Right ventricle myocardium superior (tissue), 1 donor: ENCODE results near the gene PTPRE. TPM values are rescaled to one million over a fixed set of nuclear protein-coding genes. Genes with fewer than 3 reads are reported as not detected.
A peak's percentile ranks its signal among the peaks of the same experiment; 100 is the strongest.
"Not testable (repeated sequence)": the region's sequence is repeated elsewhere in the genome, so short reads cannot be mapped to it uniquely, and the experiment has no call there.

Experiments
- ATAC-seq: fragments of 200-7000 bp; cut with Tn5 transposase; one replicate; pipeline ENCODE4 v1.9.1; 2020; ENCODE audit warnings: mild to moderate bottlenecking; ENCODE audit not compliant: poor library complexity
- DNase-seq: peaks from one replicate; pipeline ENCODE4 v3.0.0-alpha.2; 2020
- intact Hi-C: fragments of 100-400 bp; cut with DNase I; formaldehyde crosslinking; loops from one replicate; pipeline ENCODE4 v1.11.2; 2022
- total RNA-seq: library from RNA; stranded (reverse); fragmentation: NEBNext Ultra II Directional; extraction: Animal tissue kit (Norgen Biotek cat#: 25700); gene quantifications from one replicate; pipeline ENCODE4 v1.2.1, GENCODE V29; 2021
- donor health status: DM: no; HTN: yes; CAD: no; lungs with severe emphysema.

PTPRE gene
- total RNA-seq, 1 donor from 2014 or later: 16.0 TPM

DNA sequence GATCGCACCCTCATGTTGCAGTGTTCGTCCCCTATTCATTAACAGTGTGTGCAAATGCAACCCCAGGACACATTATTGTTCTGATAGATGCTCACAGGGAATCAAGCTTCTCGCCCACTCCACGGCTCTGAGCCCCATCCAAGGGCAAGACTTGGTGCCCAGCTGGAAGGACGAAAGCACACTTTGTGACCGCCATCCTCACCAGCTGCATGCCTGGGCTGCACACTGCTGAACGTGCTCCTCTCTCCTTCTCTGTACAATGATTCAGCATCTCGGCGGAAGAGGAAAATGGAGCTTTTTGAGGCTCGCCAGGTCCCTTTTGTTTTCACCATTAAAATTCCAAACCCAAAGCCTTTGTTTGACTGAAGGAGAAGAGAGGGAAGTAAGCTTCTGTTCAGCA is 177.5 kb downstream of the PTPRE start:
- ATAC-seq (no peak), DNase-seq (no peak)
- intact Hi-C loops: no loop called here

DNA sequence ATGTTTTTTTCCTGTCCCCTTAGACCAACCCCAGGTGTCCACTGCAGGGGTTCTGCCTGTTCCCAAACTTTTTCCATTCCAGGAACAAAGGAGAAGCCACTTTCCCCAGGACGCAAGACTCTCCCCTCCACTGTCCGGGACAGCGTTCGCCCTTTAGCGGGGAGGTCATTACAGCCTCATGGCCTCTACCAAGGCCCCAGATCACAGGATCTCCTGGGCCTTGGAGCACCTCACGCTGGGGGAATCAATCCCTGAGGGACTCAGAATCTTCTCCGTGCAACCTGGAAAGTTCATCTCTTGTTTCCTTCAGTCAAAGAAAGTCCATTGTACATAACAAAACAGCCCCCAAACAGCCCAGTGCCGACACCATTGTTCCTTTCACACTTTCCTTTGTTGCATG is 178.1 kb downstream of the PTPRE start:
- DNase-seq: no peak
- intact Hi-C loops: no loop called here
- no peak for ATAC-seq

DNA sequence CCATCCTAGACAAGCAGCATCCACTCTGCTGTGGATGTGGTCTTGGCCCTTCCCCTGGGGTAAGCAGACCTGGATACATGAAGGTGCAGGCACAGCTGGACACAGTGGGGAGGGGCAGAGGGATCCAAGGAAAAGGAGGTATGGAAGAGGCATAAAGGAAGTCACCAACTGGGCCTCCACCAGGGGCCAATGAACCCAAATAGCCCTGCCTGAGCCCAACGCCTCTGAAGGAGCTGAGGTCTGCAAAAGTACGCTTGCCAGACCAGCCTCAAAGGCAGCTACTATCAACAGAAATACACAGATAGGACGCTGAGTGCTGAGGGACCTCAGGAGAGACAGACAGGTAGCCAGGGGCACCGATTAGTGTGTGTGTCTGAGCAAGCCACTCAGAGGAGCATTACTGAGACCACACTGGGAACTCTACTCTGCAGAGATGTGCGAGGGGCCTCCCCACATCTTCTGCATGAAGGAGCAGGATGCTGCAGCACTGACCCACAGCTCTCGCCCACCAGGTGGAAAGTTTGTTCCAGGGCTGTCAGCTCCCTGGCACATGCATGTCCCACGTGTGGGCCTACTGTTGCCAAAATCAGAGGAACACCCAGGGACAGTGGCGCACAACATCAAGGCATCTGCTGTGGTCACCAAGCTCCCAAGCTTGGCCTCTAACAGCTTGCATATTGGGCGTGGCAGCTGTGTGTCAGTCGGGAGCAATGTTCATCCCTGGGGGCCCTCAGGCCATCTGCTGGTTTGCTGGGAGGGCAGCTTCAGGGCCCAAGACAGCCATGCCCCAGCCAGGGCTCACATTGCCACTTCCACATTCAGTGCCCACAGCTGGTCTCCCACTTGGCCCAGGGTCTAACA is 179.3 kb downstream of the PTPRE start:
- ATAC-seq: peak; percentile 12
- intact Hi-C loops: no loop called here
- no peak for DNase-seq

DNA sequence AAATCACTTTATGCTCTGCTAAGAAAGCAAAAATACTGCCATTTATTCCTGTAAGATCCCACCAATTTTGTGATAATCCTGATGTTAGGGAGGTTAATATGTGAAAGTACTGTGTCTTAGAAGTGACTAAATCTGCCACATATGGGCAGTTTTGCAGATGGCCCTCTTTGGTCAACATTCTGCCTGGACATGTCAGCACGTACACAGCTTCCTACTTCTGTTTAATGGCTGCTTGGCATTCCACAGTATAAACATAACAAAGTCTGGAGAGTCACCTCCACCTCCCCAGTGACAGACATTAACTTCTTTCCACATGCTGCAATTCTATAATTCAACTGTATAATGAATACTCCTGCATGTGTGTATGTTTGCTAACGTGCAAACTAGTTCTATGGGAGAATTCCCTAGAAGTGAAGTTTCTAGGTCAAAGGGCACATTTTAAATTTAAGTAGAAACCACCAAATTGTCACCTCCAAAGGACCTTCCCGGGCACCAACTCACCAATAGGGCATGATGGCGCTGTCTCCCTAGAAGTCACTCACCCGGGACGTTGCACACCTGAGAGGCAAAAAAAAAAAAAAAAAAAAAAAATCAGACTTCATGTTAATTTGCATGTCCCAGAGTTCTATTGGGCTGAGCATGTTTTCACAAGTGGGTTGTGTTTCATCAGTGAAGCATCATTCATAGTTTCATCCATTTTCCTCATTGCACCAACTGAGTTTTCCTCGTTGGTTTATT is 180.4 kb downstream of the PTPRE start:
- intact Hi-C loops: no loop called here
- ATAC-seq: no peak
- no peak for DNase-seq

DNA sequence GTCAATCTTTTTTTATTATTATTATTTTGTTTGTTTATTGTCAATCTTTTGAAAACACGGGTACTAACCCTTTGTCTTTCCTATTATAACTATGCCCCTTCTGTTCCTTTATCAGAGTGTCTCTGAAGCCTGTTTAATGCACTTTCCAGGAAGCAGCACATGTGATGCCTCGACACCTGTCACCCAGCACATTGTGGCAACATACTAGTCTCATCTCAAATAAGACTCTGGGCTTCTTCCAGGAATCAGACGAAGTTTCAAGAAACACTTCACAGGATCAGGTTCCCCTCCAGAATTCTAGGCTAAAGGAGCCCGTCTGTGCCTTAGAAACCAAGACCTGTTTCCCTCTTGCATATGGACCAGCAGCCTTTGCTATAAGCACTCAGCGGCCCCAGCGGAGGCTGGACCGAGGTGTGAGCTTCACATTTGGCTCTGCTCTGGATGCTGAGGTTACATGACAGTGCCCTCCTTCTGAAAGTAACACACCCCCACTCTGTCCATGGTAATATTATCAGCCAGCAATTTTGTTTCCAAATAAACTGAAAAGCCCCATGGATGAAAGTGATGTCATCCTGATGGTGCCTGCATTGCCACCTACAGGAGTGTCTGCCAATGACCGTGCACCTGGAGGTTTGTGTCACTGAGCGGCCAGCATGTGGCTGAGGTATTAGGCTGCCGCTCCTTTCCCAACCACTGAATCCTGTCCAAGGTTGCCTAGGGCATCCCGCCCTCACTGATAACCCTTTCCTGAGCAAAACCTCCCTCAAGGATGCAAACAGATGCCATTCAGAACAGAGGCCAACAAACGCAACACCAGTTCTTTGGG is 181.2 kb downstream of the PTPRE start:
- DNase-seq: no peak
- intact Hi-C loops: no loop called here
- no peak for ATAC-seq

DNA sequence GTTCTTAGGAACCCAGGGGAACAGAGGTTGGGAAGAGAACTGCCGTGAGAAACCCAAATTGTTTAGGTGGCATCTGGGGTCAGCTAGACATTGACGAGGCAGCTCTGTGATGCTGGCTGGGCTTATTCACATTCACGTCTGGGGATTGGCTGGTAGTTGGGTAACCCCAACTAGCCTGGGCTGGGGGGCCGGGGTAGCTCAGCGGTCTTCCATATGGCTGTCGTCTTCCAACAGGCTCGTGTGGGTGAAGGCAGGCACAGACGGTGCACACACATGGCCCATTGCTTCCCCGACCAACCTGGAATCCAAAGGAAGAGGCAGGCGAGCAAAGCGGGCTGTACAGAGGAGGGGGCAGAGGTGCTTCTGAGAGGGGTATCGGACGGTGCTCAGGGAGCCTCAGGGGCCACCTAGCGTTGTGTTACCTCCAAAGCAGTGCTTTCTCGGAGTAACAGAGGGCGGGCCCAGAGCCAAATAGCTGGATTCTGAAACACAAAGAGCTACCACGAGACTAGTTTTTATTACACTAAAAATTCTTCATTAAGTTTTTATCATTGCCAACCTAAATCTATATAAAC is 184.8 kb downstream of the PTPRE start:
- DNase-seq (no peak), ATAC-seq (no peak)
- intact Hi-C loops: no loop called here

DNA sequence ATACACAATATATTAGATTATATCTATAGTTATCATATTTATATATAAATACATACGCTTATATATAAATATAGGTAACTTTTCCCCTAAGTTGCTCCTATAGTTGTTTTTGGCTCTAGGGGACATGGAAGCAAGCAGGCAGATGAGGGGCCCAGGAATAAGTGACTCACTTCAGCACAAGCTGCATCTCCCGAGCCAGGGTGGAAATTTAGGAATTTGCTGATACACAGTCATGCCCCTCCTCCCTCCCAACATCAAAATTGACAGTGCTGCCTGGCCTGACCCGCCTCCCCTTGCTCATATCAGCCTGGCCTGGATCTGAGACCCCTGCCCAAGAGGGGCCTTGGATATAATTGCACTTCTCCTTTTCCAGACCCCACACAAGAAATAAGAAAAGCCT is 185.6 kb downstream of the PTPRE start:
- ATAC-seq (no peak), DNase-seq (no peak)
- intact Hi-C loops: no loop called here

DNA sequence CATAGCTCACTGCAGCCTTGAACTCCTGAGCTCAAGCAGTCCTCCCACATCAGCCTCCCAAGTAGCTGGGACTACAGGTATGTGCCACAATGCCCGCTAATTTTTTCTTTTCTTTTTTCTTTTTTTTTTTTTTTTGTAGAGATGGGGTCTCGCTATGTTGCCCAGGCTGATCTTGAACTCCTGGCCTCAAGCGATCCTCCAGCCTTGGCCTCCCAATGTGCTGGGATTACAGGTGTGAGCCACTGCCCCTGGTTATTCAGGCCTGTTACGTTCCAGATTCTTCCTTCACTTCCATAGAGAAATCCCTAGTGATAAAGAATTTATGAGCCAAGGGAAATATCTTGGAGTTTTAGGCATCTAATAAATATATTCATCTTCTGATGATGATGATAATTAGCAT is 187.7 kb downstream of the PTPRE start:
- intact Hi-C loops, ATAC-seq, DNase-seq: not testable (repeated sequence)

DNA sequence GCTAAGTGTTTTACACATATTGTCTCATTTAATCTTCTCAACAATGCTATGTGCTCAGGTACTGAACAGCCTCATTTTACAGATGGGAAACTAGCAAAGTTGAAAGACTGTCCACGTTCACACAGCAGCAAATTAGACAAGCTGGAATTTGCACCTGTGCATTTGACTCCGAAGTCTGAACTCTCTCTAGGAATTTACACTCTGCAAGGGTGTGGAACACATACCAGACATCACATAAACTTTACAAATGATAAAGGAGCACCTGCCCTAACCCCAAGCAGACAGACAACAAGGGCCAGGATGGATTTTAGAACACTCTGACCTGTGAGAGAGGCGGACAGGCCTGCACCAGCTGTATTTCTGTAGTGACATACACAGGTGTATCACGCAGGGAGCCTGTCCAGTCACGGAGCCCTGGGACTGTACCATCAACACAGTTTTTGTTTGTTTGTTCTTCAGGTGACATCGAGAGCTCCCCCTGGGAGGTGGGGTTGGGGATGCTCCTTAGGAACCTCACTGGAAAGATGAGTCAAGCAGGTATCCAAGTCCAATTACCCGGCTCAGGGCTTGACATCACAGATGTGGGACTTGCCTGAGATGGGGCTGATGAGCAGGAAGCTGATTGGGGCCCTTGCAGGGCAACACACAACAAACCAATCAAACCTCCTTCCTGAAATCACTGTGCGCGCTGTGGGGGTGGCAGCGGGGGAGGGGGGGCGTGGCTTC is 188.3 kb downstream of the PTPRE start:
- intact Hi-C loops: no loop called here
- no peak for DNase-seq
- no peak for ATAC-seq

DNA sequence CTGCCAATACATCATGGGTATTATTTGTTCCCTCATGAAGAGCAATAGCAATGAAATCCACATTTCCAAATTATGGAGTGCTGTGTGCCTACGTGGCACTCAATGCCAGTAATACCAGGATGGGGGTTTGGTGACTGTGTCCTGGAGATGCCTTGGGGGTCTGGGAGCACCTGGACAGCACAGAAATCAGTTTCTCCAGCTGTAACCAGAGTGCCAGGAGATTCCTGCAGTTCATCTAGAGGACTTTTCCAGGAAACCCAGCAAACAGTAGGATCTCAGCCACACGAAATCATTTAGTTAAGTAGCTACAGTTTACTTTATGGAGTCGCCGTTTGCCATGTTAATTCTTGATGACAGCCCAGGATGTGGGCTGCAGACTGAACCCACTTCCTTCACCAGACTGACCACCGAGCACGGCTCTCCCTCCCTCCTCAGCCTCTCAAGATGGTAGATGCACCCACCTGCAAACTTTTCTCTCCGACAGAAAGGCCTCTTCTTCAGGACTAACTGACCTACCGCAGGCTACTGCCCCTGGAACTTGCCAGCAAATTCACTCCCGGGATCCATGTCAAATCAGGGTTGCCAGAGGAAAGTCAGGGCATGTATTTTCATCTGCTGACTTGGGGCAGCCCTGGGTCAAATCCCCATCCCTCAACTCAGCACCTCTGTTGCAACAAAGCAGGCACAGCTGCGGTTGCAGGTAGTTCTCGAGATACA is 189.0 kb downstream of the PTPRE start:
- ATAC-seq (no peak), DNase-seq (no peak)
- intact Hi-C loops: no loop called here

DNA sequence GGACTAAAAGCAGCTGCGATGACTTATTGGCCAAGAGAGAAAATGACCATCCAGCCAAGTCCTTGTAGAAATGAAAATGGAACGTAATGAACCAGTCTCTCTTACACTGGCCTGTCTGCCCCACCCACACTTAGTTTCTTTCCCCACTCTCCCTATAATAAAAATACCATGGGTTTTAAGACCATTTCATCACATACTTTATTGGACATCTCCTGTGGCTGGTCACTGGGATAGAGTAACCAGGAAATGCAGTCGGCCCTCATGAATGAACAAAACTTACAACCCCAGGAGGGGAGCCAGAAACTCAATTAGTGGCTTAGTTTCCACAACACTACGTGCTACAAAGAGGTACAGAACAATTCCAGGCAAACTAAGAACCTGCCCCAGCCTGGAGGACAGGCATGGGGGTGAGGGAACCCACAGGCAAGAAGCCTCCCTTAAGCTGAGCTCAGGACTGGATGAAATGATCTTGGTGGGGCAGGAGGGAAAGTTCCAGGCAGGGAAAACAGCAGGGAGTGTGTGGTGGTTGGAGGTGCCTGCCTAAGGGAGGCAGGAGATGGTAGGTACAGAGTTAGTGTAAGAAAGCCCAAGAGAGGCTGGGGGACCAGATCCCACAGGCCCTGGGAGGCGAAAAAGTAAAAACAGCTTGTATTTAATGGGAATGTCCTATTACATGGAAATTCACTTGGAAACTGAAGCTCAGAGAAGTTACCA is 189.7 kb downstream of the PTPRE start:
- DNase-seq (no peak), ATAC-seq (no peak)
- intact Hi-C loops: no loop called here

DNA sequence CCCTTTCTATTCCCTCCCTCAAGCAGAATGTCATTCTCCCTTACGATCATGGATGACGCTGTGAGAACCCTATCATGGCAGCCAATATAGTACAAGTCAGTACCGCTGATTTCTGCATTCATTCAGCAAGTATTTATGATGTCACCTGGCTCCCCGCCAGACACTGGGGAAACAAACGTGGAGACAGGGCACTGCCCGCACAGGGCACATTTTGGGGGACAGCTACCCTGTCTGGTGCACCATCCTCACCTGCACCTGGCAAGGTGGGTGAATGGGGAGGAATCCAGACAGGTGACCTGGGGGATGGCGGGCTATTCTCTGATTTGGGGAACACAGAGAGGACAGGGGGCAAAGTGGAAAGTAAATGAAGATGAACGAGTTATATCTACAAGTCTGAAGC is 190.9 kb downstream of the PTPRE start:
- intact Hi-C loops: no loop called here
- ATAC-seq (no peak), DNase-seq (no peak)

DNA sequence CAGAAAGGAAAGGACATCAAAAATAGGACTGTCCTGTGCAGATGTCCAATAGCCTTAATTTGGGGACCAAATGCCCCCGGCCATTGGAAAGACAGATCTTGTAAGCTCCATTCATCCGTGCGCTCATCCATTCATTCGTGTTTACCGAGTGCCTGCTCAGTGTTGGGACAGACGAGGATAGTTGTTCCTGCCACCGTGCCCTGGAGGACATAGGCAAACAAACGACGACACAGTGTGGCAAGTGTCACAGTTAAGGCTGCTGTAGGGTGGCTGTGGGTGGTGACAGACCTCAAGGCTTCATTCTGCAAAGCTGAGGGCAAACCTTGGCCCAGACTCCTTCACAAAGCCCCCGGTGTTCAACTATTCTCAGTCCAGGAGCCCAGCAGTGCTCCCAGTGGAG is 191.7 kb downstream of the PTPRE start:
- ATAC-seq: no peak
- no peak for DNase-seq
- intact Hi-C loops: no loop called here

DNA sequence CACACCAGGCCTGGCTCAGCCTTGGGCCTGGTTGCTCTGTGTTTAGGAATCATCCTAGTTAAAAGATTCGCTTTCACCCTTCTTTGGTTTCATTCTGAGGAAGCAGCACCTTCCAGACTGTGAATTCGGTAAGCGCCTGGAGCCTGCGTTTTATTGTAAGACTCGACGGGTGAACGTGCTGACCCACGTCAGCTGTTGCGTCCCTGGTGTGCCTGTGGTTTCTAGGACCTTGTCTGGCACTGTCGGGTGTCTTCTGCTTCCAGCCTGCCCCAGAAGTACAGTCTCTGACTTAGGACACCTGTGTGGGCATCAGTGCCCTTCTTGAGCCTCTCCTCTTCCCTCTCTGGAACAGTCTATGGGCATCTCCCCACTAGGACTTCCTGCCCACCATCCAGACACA is 193.0 kb downstream of the PTPRE start:
- intact Hi-C loops: no loop called here
- DNase-seq (no peak), ATAC-seq (no peak)

DNA sequence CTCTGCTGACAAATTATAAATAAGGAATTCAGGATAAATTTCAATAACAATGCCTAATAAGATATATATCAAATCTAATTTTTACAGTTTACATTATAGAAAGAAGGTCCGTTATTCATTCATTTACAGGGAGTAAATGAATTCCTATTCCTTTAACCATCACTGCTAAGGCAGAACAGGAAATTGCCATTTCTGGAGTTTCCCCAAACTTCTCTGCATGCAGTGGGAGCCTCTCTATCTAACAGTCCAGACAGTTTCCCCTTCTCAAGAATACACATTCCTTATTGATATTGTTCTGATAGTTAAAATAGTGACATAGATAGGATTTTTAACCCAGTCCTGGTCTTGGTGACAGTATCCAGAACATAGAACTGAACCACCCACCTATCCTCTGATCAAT is 195.0 kb downstream of the PTPRE start:
- no peak for DNase-seq
- intact Hi-C loops: no loop called here
- ATAC-seq: no peak

DNA sequence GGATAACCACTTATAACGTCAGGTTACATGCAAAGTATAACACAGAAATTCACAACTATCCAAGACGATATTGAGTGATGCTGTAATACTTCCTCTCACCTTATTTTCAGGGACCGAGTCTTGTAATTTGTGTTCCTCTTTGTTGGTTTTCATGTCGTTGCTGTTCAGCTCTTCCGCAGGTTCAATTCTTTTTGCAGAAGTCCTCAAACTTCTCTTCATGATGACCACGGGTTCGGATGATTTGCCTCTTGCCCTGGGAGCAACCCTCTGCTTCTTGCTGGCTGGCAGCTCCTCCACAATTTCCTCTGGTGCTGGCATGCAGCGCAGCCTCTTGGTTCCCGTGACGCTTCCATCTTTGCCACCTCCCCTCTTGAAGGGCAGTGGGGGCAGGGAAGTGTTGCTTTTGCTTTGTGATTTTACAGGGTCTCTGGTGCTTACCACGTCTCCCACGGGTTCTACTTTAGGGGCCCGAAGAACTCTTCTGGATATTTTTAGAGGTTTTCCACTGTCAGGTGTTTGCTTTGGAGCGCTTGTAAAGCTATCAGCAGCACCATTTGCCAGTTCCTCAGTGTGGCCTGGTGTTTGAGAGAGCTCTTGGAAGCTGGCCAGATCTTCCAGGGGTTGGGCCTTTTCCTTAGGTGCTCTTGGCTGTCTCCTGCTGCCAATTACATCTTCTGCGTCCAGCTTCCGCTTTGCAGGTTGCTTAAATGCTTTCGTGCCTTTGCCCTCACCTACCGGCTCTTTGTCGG is 195.8 kb downstream of the PTPRE start:
- ATAC-seq (no peak), DNase-seq (no peak)
- intact Hi-C loops: no loop called here
